HuH-7 (cell line): ENCODE results near the gene MAN2A2.

Source experiments
- DNase-seq: peaks from one replicate; pipeline ENCODE4 v3.0.0; 2011; ENCODE audit warnings: low spot score

MAN2A2 gene

GRCh38 chr15:90946941-90947576 lies 44.0 kb downstream of the MAN2A2 start:
- no peak for DNase-seq

- DNase-seq = no peak
Observed at GRCh38 chr15:90947577-90948357, 44.7 kb downstream of the MAN2A2 start.

- no peak for DNase-seq
Observed at GRCh38 chr15:90948506-90948905, 45.4 kb downstream of the MAN2A2 start.

- no peak for DNase-seq
Observed at GRCh38 chr15:90949979-90950675, 47.0 kb downstream of the MAN2A2 start.

GRCh38 chr15:90950676-90951075 lies 47.6 kb downstream of the MAN2A2 start:
- no peak for DNase-seq

- DNase-seq = no peak
Observed at GRCh38 chr15:90952901-90953677, 50.0 kb downstream of the MAN2A2 start.

GRCh38 chr15:90953947-90954711 lies 51.0 kb downstream of the MAN2A2 start:
- no peak for DNase-seq

GRCh38 chr15:90954712-90955623 lies 51.9 kb downstream of the MAN2A2 start, which contains the start of gene RCCD1:
Gene RCCD1 (plus strand): TSS chr15:90954884. CDS start chr15:90956735, 1,851 bp downstream.
- DNase-seq = peak; percentile 100

- DNase-seq = peak; percentile 54
Observed at GRCh38 chr15:90955624-90956273, 52.6 kb downstream of the MAN2A2 start.

GRCh38 chr15:90956274-90957030 lies 53.4 kb downstream of the MAN2A2 start:
- peak; percentile 98 for DNase-seq

- DNase-seq = no peak
Observed at GRCh38 chr15:90957031-90957790, 54.1 kb downstream of the MAN2A2 start.

- no peak for DNase-seq
Observed at GRCh38 chr15:90957791-90958190, 54.7 kb downstream of the MAN2A2 start.

- no peak for DNase-seq
Observed at GRCh38 chr15:90959028-90959595, 56.0 kb downstream of the MAN2A2 start.

- DNase-seq = no peak
Observed at GRCh38 chr15:90959894-90960293, 56.8 kb downstream of the MAN2A2 start.

GRCh38 chr15:90960298-90961091 lies 57.4 kb downstream of the MAN2A2 start:
- no peak for DNase-seq

GRCh38 chr15:90962021-90962420 lies 58.9 kb downstream of the MAN2A2 start:
- no peak for DNase-seq

- DNase-seq = no peak
Observed at GRCh38 chr15:90966262-90966661, 63.2 kb downstream of the MAN2A2 start.
